Ramos (cell line): ENCODE data around the gene DMD.
"Not testable (repeated sequence)": the region's sequence is repeated elsewhere in the genome, so short reads cannot be mapped to it uniquely, and the experiment has no call there.

Experiments
- in situ Hi-C: fragments of 300-500 bp; cut with MboI; formaldehyde crosslinking; loops from one replicate; pipeline ENCODE4 v1.14.3; 2022; ENCODE audit warnings: low sequenced_read_pairs; ENCODE audit not compliant: unreplicated experiment

Gene DMD

GRCh38 chrX:31508338-31508737 lies 1703.0 kb downstream of the DMD start:
- in situ Hi-C loops = no loop called here

- in situ Hi-C loops = no loop called here
Observed at GRCh38 chrX:31506928-31507327, 1704.4 kb downstream of the DMD start.

- in situ Hi-C loops = no loop called here
Observed at GRCh38 chrX:31506360-31506759, 1705.0 kb downstream of the DMD start.

GRCh38 chrX:31500921-31501320 lies 1710.4 kb downstream of the DMD start:
- in situ Hi-C loops = no loop called here

- in situ Hi-C loops = no loop called here
Observed at GRCh38 chrX:31499109-31499508, 1712.2 kb downstream of the DMD start.

GRCh38 chrX:31497086-31497485 lies 1714.3 kb downstream of the DMD start:
- in situ Hi-C loops = no loop called here

GRCh38 chrX:31487951-31488350 lies 1723.4 kb downstream of the DMD start:
- in situ Hi-C loops = no loop called here

GRCh38 chrX:31483336-31483735 lies 1728.0 kb downstream of the DMD start:
- in situ Hi-C loops = no loop called here

- in situ Hi-C loops = no loop called here
Observed at GRCh38 chrX:31480696-31481095, 1730.7 kb downstream of the DMD start.

- in situ Hi-C loops = no loop called here
Observed at GRCh38 chrX:31471229-31471628, 1740.1 kb downstream of the DMD start.

GRCh38 chrX:31470753-31471152 lies 1740.6 kb downstream of the DMD start:
- in situ Hi-C loops = not testable (repeated sequence)

GRCh38 chrX:31464306-31464915 lies 1746.9 kb downstream of the DMD start:
- in situ Hi-C loops = no loop called here

- in situ Hi-C loops = no loop called here
Observed at GRCh38 chrX:31461266-31461665, 1750.1 kb downstream of the DMD start.

- in situ Hi-C loops = no loop called here
Observed at GRCh38 chrX:31459361-31459760, 1752.0 kb downstream of the DMD start.

GRCh38 chrX:31449965-31450364 lies 1761.4 kb downstream of the DMD start:
- in situ Hi-C loops = no loop called here

GRCh38 chrX:31449081-31449480 lies 1762.3 kb downstream of the DMD start:
- in situ Hi-C loops = no loop called here

GRCh38 chrX:31445542-31445941 lies 1765.8 kb downstream of the DMD start:
- in situ Hi-C loops = no loop called here

GRCh38 chrX:31443654-31444053 lies 1767.7 kb downstream of the DMD start:
- in situ Hi-C loops = no loop called here

- in situ Hi-C loops = no loop called here
Observed at GRCh38 chrX:31440546-31440945, 1770.8 kb downstream of the DMD start.

- in situ Hi-C loops = no loop called here
Observed at GRCh38 chrX:31436424-31436823, 1774.9 kb downstream of the DMD start.

- in situ Hi-C loops = no loop called here
Observed at GRCh38 chrX:31435592-31435991, 1775.8 kb downstream of the DMD start.

GRCh38 chrX:31433856-31434255 lies 1777.5 kb downstream of the DMD start:
- in situ Hi-C loops = no loop called here

- in situ Hi-C loops = no loop called here
Observed at GRCh38 chrX:31429915-31430314, 1781.4 kb downstream of the DMD start.
